Measurements from ENCODE around the gene TENT5A.

DNA sequence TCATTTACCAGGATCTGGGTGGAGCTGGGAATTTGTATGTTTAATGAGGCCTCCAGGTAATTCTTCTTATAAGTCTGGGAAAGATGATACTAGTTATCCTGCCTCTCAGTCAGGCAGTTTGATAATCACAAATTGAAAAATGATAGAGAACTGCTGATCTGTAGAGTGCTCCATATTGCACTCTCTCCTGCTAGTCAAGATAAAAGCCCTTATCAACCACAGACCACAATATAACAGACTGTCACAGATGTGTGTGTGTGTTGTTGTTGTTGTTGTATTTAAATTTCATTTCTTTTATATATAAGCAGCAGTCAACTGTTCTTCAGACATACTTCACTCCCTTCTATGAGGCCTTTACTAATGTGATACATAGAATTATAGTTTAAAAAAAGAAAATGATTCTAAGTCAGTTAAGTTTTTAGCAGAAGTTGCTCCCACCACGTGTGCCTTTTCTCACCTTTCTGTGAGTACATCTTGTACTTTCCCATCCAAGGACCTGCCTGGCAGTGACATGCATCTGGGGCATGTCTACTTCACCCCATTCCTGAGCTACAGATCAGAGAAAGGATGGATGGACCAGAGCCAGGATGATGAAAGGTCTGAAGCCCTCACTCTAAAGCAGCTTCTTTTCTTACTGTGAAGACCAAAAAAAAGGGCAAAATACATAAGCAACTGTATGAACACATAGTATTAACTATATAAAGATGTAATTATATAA lies 29.8 kb downstream of the TENT5A start:
- TF ChIP-seq, protein P1, sequence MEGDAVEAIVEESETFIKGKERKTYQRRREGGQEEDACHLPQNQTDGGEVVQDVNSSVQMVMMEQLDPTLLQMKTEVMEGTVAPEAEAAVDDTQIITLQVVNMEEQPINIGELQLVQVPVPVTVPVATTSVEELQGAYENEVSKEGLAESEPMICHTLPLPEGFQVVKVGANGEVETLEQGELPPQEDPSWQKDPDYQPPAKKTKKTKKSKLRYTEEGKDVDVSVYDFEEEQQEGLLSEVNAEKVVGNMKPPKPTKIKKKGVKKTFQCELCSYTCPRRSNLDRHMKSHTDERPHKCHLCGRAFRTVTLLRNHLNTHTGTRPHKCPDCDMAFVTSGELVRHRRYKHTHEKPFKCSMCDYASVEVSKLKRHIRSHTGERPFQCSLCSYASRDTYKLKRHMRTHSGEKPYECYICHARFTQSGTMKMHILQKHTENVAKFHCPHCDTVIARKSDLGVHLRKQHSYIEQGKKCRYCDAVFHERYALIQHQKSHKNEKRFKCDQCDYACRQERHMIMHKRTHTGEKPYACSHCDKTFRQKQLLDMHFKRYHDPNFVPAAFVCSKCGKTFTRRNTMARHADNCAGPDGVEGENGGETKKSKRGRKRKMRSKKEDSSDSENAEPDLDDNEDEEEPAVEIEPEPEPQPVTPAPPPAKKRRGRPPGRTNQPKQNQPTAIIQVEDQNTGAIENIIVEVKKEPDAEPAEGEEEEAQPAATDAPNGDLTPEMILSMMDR (IDR thresholded peaks at IDR 0.05): no peak
- TF ChIP-seq POLR2A (IDR thresholded peaks at IDR 0.05): no peak
- TF ChIP-seq POLR2AphosphoS5 (IDR thresholded peaks at IDR 0.05): no peak

Measured in stomach (tissue), 4 donors.